KMS-11 (cell line): Measurements from ENCODE around the gene SND1.

Source experiments
- H2AFZ ChIP-seq: fragments of 200-600 bp; sonication (generic); 2 replicates; pipeline ENCODE4 v1.6.1; 2016; ENCODE audit warnings: antibody characterized with exemption, mixed run types, low read depth
- H3K27ac ChIP-seq: fragments of 200-600 bp; sonication (generic); 2 replicates; pipeline ENCODE4 v1.6.1; 2016; ENCODE audit warnings: mild to moderate bottlenecking, mixed run types
- H3K27me3 ChIP-seq: fragments of 200-600 bp; sonication (generic); 2 replicates; pipeline ENCODE4 v1.6.1; 2017; ENCODE audit warnings: mild to moderate bottlenecking, low read depth, mixed run types, moderate library complexity; ENCODE audit not compliant: insufficient read depth
- H3K36me3 ChIP-seq: fragments of 200-600 bp; sonication (generic); 2 replicates; pipeline ENCODE4 v1.6.1; 2017; ENCODE audit warnings: mild to moderate bottlenecking, mixed run types; ENCODE audit not compliant: insufficient read depth
- H3K4me1 ChIP-seq: fragments of 200-600 bp; sonication (generic); 2 replicates; pipeline ENCODE4 v1.6.1; 2016; ENCODE audit warnings: mild to moderate bottlenecking, low read depth, mixed run types; ENCODE audit not compliant: poor library complexity, severe bottlenecking
- H3K4me2 ChIP-seq: fragments of 200-600 bp; sonication (generic); 2 replicates; pipeline ENCODE4 v1.7.0; 2016; ENCODE audit warnings: mild to moderate bottlenecking, mixed run types
- H3K4me3 ChIP-seq: fragments of 200-600 bp; sonication (generic); IDR thresholded peaks from 2 replicates; pipeline ENCODE4 v1.6.1; 2017; ENCODE audit warnings: low read depth, low read length, mixed read lengths; ENCODE audit not compliant: insufficient read depth
- H3K79me2 ChIP-seq: fragments of 200-600 bp; sonication (generic); 2 replicates; pipeline ENCODE4 v1.6.1; 2016; ENCODE audit warnings: low read depth, mixed run types; ENCODE audit not compliant: insufficient read depth
- H3K9ac ChIP-seq: fragments of 200-600 bp; sonication (generic); 2 replicates; pipeline ENCODE4 v1.6.1; 2016; ENCODE audit warnings: mild to moderate bottlenecking, mixed run types
- H4K20me1 ChIP-seq: fragments of 200-600 bp; sonication (generic); 2 replicates; pipeline ENCODE4 v1.6.1; 2016; ENCODE audit warnings: mild to moderate bottlenecking, mixed run types; ENCODE audit not compliant: insufficient read depth
- CTCF ChIP-seq: fragments of 200-600 bp; sonication (generic); conservative IDR thresholded peaks from 2 replicates; pipeline ENCODE4 v1.6.1; 2017; ENCODE audit warnings: low read depth, mild to moderate bottlenecking, antibody characterized with exemption, low read length, moderate library complexity, mixed read lengths

SND1 gene

GRCh38 chr7:128055637-128056036, 403.6 kb downstream of the SND1 start:
- no peaks in the 10 kb centered on the region for H4K20me1 ChIP-seq
- H3K27me3 ChIP-seq: no peaks in the 10 kb centered on the region

GRCh38 chr7:128056901-128057300, 404.9 kb downstream of the SND1 start:
- Histone ChIP-seq H3K4me1 (no peaks in the 10 kb centered on the region), H3K27me3 (no peaks in the 10 kb centered on the region), H3K4me3 (no peak overlapping the region), H3K79me2 (no peaks in the 10 kb centered on the region), H3K36me3 (no peaks in the 10 kb centered on the region), H4K20me1 (no peaks in the 10 kb centered on the region), H3K4me2 (no peak overlapping the region), H2AFZ (no peak overlapping the region), H3K27ac (no peak overlapping the region), H3K9ac (no peak overlapping the region)
- no peak for TF ChIP-seq CTCF

More at GRCh38 chr7:128055637-128056036, 403.6 kb downstream of the SND1 start:
- no peak for TF ChIP-seq CTCF
- Histone ChIP-seq H3K27ac (no peak overlapping the region), H3K36me3 (no peaks in the 10 kb centered on the region), H3K4me2 (no peak overlapping the region), H3K4me1 (no peaks in the 10 kb centered on the region), H3K79me2 (no peaks in the 10 kb centered on the region), H2AFZ (no peak overlapping the region), H3K9ac (no peak overlapping the region), H3K4me3 (no peak overlapping the region)

DNA sequence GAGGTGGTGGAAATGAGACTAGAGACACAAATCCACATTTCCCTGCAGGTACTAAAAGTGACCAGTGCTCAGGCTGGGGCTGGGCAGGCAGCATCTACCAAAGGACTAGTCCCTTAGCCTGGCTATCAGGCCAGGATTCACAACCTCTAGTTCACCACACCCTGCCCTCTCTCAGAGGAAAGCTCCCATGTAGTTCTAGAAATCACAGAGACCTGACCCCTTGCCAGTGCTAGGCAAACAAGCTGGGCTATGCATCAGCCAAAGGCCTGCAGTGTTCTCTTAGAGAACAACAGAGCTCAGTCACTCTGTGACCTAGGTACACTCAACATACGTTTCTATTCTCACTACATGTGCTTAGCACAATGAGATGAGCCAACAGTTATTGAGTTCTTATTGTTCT, 405.9 kb downstream of the SND1 start:
- no peaks in the 10 kb centered on the region for H3K36me3 ChIP-seq
- H4K20me1 ChIP-seq: no peaks in the 10 kb centered on the region
- no peak overlapping the region for H3K27ac ChIP-seq
- H3K9ac ChIP-seq: no peak overlapping the region
- H3K4me2 ChIP-seq: no peak overlapping the region
- H3K27me3 ChIP-seq: no peaks in the 10 kb centered on the region
- H3K79me2 ChIP-seq: no peaks in the 10 kb centered on the region
- no peak overlapping the region for H2AFZ ChIP-seq
- H3K4me1 ChIP-seq: no peaks in the 10 kb centered on the region
- no peak for TF ChIP-seq CTCF
- no peak overlapping the region for H3K4me3 ChIP-seq

- Histone ChIP-seq H3K79me2 (no peaks in the 10 kb centered on the region), H3K27me3 (no peaks in the 10 kb centered on the region), H2AFZ (no peak overlapping the region), H3K9ac (no peak overlapping the region), H3K27ac (no peak overlapping the region), H3K36me3 (no peaks in the 10 kb centered on the region; the same call in 1 of the 2 replicates), H3K4me3 (no peak overlapping the region), H4K20me1 (no peaks in the 10 kb centered on the region), H3K4me2 (no peak overlapping the region), H3K4me1 (no peaks in the 10 kb centered on the region)
- no peak for TF ChIP-seq CTCF
These were observed 407.4 kb downstream of the SND1 start for GRCh38 chr7:128059143-128059988.
